K562 (cell line): Measurements from ENCODE around the gene SLC26A2. TPM values are rescaled to one million over a fixed set of nuclear protein-coding genes. Genes with fewer than 3 reads are reported as not detected.
A peak's percentile ranks its signal among the peaks of the same experiment; 100 is the strongest.

Source experiments
- ATAC-seq: fragments of 200-7000 bp; cut with Tn5 transposase; 3 replicates; pipeline ENCODE4 v1.9.1; 2020; ENCODE audit warnings: moderate library complexity
- BruUV-seq: library from RNA; stranded (reverse); fragments of 400-500 nt; replicated peaks from 2 replicates; lab custom pipeline; 2021; lab: Mats Ljungman, UMichigan
- CTCF ChIA-PET: fragments of 300-600 bp; formaldehyde crosslinking; extraction: SDS; loops from one replicate; lab custom pipeline; 2021; ENCODE audit warnings: low intra/inter-chr PET ratio; lab: Yijun Ruan, JAX
- POLR2A ChIA-PET: fragments of 300-600, 350-650 bp; sonication (Branson Sonifier 250); formaldehyde crosslinking; extraction: SDS; loops from one replicate; lab custom pipeline; 2021; ENCODE audit warnings: antibody characterized with exemption, inconsistent platforms; lab: Yijun Ruan, JAX
- DNase-seq, 4 experiments: peaks; one replicate each; pipeline versions ENCODE4 v3.0.0 to v3.0.0-alpha.2; 2011 to 2018; ENCODE audit warnings: low spot score in 3 of 4, mixed read lengths in 3 of 4; ENCODE audit errors: extremely low read depth in 1 of 4
- FAIRE-seq: peaks from 2 replicates; lab custom pipeline; 2011; peaks lifted over from hg19 to GRCh38; lab: Jason Lieb, UNC
- H2AFZ ChIP-seq: 2 replicates; pipeline ENCODE4 v1.6.0; 2011; ENCODE audit warnings: low read depth, low read length, control low read depth, inconsistent platforms
- H3K27ac ChIP-seq: fragments of 200-600 bp; 3 replicates; pipeline ENCODE4 v1.8.0; 2011; ENCODE audit warnings: low read depth, mild to moderate bottlenecking, control low read depth, inconsistent platforms, low read length, moderate library complexity, mixed read lengths; ENCODE audit errors: extremely low read depth
- H3K27me3 ChIP-seq, 2 experiments: fragments of 300-600 bp in 1 of 2; 2 replicates in 1 of 2; 3 replicates in 1 of 2; pipeline versions ENCODE4 v1.6.0 to v1.8.0; 2011; ENCODE audit warnings: inconsistent platforms in 2 of 2, low read length in 2 of 2, mild to moderate bottlenecking in 1 of 2, mixed read lengths in 1 of 2, moderate library complexity in 1 of 2; ENCODE audit not compliant: control insufficient read depth in 2 of 2, insufficient read depth in 2 of 2
- H3K36me3 ChIP-seq: fragments of 300-600 bp; 3 replicates; pipeline ENCODE4 v1.8.0; 2011; ENCODE audit warnings: mild to moderate bottlenecking, low read length, inconsistent platforms; ENCODE audit not compliant: control insufficient read depth, insufficient read depth
- H3K4me1 ChIP-seq, 2 experiments: fragments of 200-600 bp in 1 of 2; replicated peaks in 1 of 2; 2 replicates in 1 of 2; 3 replicates in 1 of 2; pipeline versions ENCODE4 v1.5.1 to v1.8.0; 2011; ENCODE audit warnings: inconsistent platforms in 2 of 2, low read length in 2 of 2, mild to moderate bottlenecking in 1 of 2, mixed read lengths in 1 of 2, moderate library complexity in 1 of 2; ENCODE audit not compliant: control insufficient read depth in 2 of 2, insufficient read depth in 2 of 2
- H3K4me2 ChIP-seq: 2 replicates; pipeline ENCODE4 v1.6.1; 2011; ENCODE audit warnings: low read length, control low read depth, inconsistent platforms, mixed read lengths; ENCODE audit not compliant: insufficient read depth
- H3K4me3 ChIP-seq: fragments of 200-600 bp; sonication (generic), shearing (Covaris generic); 2 replicates; pipeline ENCODE4 v1.5.1; 2016; ENCODE audit warnings: control low read depth, inconsistent platforms
- H3K79me2 ChIP-seq: fragments of 200-600 bp; 3 replicates; pipeline ENCODE4 v1.8.0; 2011; ENCODE audit warnings: low read length, inconsistent platforms; ENCODE audit not compliant: control insufficient read depth, insufficient read depth
- H3K9ac ChIP-seq, 2 experiments: 2 replicates each; pipeline versions ENCODE4 v1.6.0 to v1.6.1; 2011; ENCODE audit warnings: low read depth in 2 of 2, low read length in 2 of 2, control low read depth in 1 of 2, inconsistent platforms in 1 of 2, mild to moderate bottlenecking in 1 of 2, mixed read lengths in 1 of 2; ENCODE audit not compliant: insufficient read depth in 1 of 2
- H3K9me1 ChIP-seq: one replicate; pipeline ENCODE4 v1.6.0; 2011; ENCODE audit warnings: inconsistent platforms, mild to moderate bottlenecking, low read length, moderate library complexity; ENCODE audit not compliant: control insufficient read depth, insufficient read depth
- H3K9me3 ChIP-seq: replicated peaks from 2 replicates; pipeline ENCODE4 v1.5.1; 2011; ENCODE audit warnings: low read depth, low read length, inconsistent platforms; ENCODE audit not compliant: control insufficient read depth, insufficient read depth
- H4K20me1 ChIP-seq: replicated peaks from 2 replicates; pipeline ENCODE4 v1.6.1; 2011; ENCODE audit warnings: low read length, inconsistent platforms, mixed read lengths; ENCODE audit not compliant: control insufficient read depth, insufficient read depth
- ARID1B ChIP-seq: fragments of 450-650 bp; IDR thresholded peaks from 2 replicates; pipeline ENCODE4 v1.6.1; 2016; ENCODE audit warnings: antibody characterized with exemption, mild to moderate bottlenecking, inconsistent platforms
- ARNT ChIP-seq, 2 experiments: fragments of 450-650 bp; IDR thresholded peaks; 2 replicates each; pipeline ENCODE4 v1.6.1; 2016; ENCODE audit warnings: mild to moderate bottlenecking in 1 of 2
- BRF1 ChIP-seq: IDR thresholded peaks from 3 replicates; pipeline ENCODE4 v1.6.1; 2011; ENCODE audit warnings: borderline replicate concordance, mild to moderate bottlenecking; ENCODE audit not compliant: insufficient read length; ENCODE audit errors: extremely low read depth
- DDX20 ChIP-seq: fragments of 450-650 bp; IDR thresholded peaks from 2 replicates; pipeline ENCODE4 v1.6.1; 2016; ENCODE audit warnings: missing genetic modification characterization, low read depth, mild to moderate bottlenecking, missing compliant biosample characterization, moderate library complexity
- GTF2F1 ChIP-seq: IDR thresholded peaks from 2 replicates; pipeline ENCODE4 v1.6.1; 2011; ENCODE audit warnings: low read depth, low read length, improper control_type of control experiment
- HIVEP1 ChIP-seq: fragments of 250-450 bp; sonication (Bioruptor Pico); IDR thresholded peaks from 2 replicates; pipeline ENCODE4 v1.4.0; 2020; ENCODE audit warnings: mild to moderate bottlenecking
- KAT7 ChIP-seq: sonication (generic); formaldehyde crosslinking; IDR thresholded peaks from 2 replicates; pipeline ENCODE4 v1.8.0; 2022; ENCODE audit warnings: missing genetic modification reagents, mild to moderate bottlenecking, borderline replicate concordance
- NCOA1 ChIP-seq: fragments of 450-650 bp; IDR thresholded peaks from 2 replicates; pipeline ENCODE4 v1.6.1; 2016; ENCODE audit warnings: low read depth
- NR2C1 ChIP-seq, 2 experiments: fragments of 450-650 bp; IDR thresholded peaks; 2 replicates each; pipeline ENCODE4 v1.6.1; 2017; ENCODE audit warnings: mild to moderate bottlenecking in 2 of 2, antibody characterized with exemption in 1 of 2, inconsistent platforms in 1 of 2, missing compliant biosample characterization in 1 of 2, missing genetic modification characterization in 1 of 2
- PYGO2 ChIP-seq: fragments of 450-650 bp; IDR thresholded peaks from 2 replicates; pipeline ENCODE4 v1.6.1; 2016; ENCODE audit warnings: mild to moderate bottlenecking, missing genetic modification characterization, moderate library complexity, missing compliant biosample characterization
- SAFB ChIP-seq: fragments of 200-400 bp; formaldehyde crosslinking; IDR thresholded peaks from 2 replicates; pipeline ENCODE4 v1.6.1; 2017; ENCODE audit warnings: low read depth, low read length, borderline replicate concordance
- SMARCE1 ChIP-seq: fragments of 450-650 bp; IDR thresholded peaks from 2 replicates; pipeline ENCODE4 v1.7.1; 2016; ENCODE audit warnings: mild to moderate bottlenecking
- SP2 ChIP-seq: IDR thresholded peaks from 2 replicates; pipeline ENCODE4 v1.6.1; 2011; ENCODE audit warnings: mild to moderate bottlenecking, low read depth, low read length, moderate library complexity; ENCODE audit not compliant: poor library complexity, severe bottlenecking; ENCODE audit errors: extremely low read depth
- TAL1 ChIP-seq: fragments of 450-650 bp; IDR thresholded peaks from 2 replicates; pipeline ENCODE4 v1.6.1; 2016; ENCODE audit warnings: mild to moderate bottlenecking
- TCF3 ChIP-seq: sonication (generic); formaldehyde crosslinking; IDR thresholded peaks from 2 replicates; pipeline ENCODE4 v1.4.0; 2020; ENCODE audit warnings: mild to moderate bottlenecking, missing genetic modification reagents
- ZBED1 ChIP-seq: IDR thresholded peaks from 2 replicates; pipeline ENCODE4 v1.6.1; 2014
- ZBTB2 ChIP-seq: fragments of 450-650 bp; IDR thresholded peaks from 2 replicates; pipeline ENCODE4 v1.6.1; 2016; ENCODE audit warnings: antibody characterized with exemption
- ZBTB5 ChIP-seq: fragments of 450-650 bp; IDR thresholded peaks from 2 replicates; pipeline ENCODE4 v1.6.1; 2017; ENCODE audit warnings: antibody characterized with exemption
- ZNF408 ChIP-seq: fragments of 250-450 bp; sonication (Bioruptor Pico); IDR thresholded peaks from 2 replicates; pipeline ENCODE4 v1.4.0; 2020; ENCODE audit warnings: low read depth, mild to moderate bottlenecking, moderate library complexity
- ZNF778 ChIP-seq: fragments of 450-650 bp; formaldehyde crosslinking; IDR thresholded peaks from 2 replicates; pipeline ENCODE4 v1.4.0; 2020; ENCODE audit warnings: mild to moderate bottlenecking, moderate library complexity
- WGBS: fragments of 100-300 bp; shearing (Covaris generic); methylation state at CpG from one replicate; pipeline ENCODE4 v1.1.6; 2016; ENCODE audit warnings: low coverage, mixed read lengths; ENCODE audit not compliant: insufficient coverage; ENCODE audit errors: missing lambda C conversion rate; 5-methylcytosine and 5-hydroxymethylcytosine counted together
- in situ Hi-C: fragments of 300-500 bp; cut with MboI; formaldehyde crosslinking; loops from 4 replicates; pipeline ENCODE4 v1.15.0; 2018; ENCODE audit warnings: inconsistent platforms, mixed read lengths
- intact Hi-C: fragments of 100-400 bp; cut with micrococcal nuclease; formaldehyde crosslinking; loops from 2 replicates; pipeline ENCODE4 v1.14.2; 2022
- polyA plus RNA-seq, 8 experiments: library from polyadenylated mRNA; depleted of rRNA in 4 of 8; stranded (reverse) in 5 of 8; unstranded in 3 of 8; fragments of >200 nt; fragmentation: Nextera tagmentation in 2 of 8; fragmentation: Illumina TruSeq in 1 of 8; extraction: Ambion mirVana in 2 of 8; extraction: Trizol in 1 of 8; gene quantifications; 2 replicates each; pipeline versions ENCODE4 v1.2.1 to v1.2.3, GENCODE V29; 2011 to 2014; ENCODE audit warnings: inconsistent platforms in 1 of 8, missing spikeins in 1 of 8
- total RNA-seq, 7 experiments: library from RNA; depleted of rRNA in 6 of 7; stranded (reverse); fragments of >200 nt in 6 of 7; fragmentation: Illumina TruSeq in 2 of 7; extraction: Trizol in 2 of 7; gene quantifications; 2 replicates each; pipeline versions ENCODE4 v1.2.1 to v1.2.3, GENCODE V29; 2011 to 2021; ENCODE audit warnings: low replicate concordance in 1 of 7

The SLC26A2 gene
- total and polyA plus RNA-seq, 9 of the 15 experiments (the other 6 are each of a cell fraction or from before 2014, with no cell fraction given), result 1.1 to 6.3 (median 3.6) TPM

GRCh38 chr5:150026682-150027172 is 66.2 kb downstream of the SLC26A2 start:
- no peaks in the 10 kb centered on the region for H3K27me3 ChIP-seq
- no peaks in the 10 kb centered on the region for H3K9me3 ChIP-seq
- no peak overlapping the region for H2AFZ ChIP-seq
- H3K79me2 ChIP-seq, result no peaks in the 10 kb centered on the region; the same call in 2 of the 3 replicates
- in situ Hi-C loops, result no loop called here
- no peak overlapping the region for H3K4me3 ChIP-seq
- ATAC-seq (peak; percentile 97), DNase-seq (peak; percentile 72 to 93 (median 81)), FAIRE-seq (peak; percentile 99)
- no peaks in the 10 kb centered on the region for H4K20me1 ChIP-seq
- no TSS peak for BruUV-seq
- intact Hi-C loops, result loop anchor here (10.0 kb wide), 2 partner anchors 88 to 328 kb away; partner anchors contain the start of gene TCOF1
- H3K27ac ChIP-seq, result peak overlapping the region; percentile 66
- peak overlapping the region; percentile 28 to 64; a peak in 2 of 4 replicates for H3K9ac ChIP-seq
- CTCF ChIA-PET, result interaction anchor here (0.6 kb wide), 1 partner anchor 281 kb away, joined by 7 read pairs; no protein-coding TSS in a partner anchor
- H3K4me2 ChIP-seq, result peak overlapping the region; percentile 62
- POLR2A ChIA-PET, result interaction anchor here (0.6 to 1.9 kb wide), 12 partner anchors 9 to 192 kb away, joined by 3 to 12 read pairs (median 3); partner anchors contain the start of gene TIGD6
- H3K9me1 ChIP-seq, result no peaks in the 10 kb centered on the region
- H3K4me1 ChIP-seq, result peaks cover 15 to 23% of the 10 kb centered on the region in 2 experiments; a peak in 4 of 5 replicates
- peaks cover 94% of the 10 kb centered on the region for H3K36me3 ChIP-seq
- 20% methylated on average over 4 of the region's 4 CpGs for WGBS
- TF ChIP-seq TAL1 (peak; percentile 86), PYGO2 (tag) (no peak), ZBED1 (no peak), KAT7 (no peak), ZBTB5 (no peak), GTF2F1 (no peak), TCF3 (CRISPR knock-in tag) (peak; percentile 94), HIVEP1 (CRISPR knock-in tag) (no peak), SMARCE1 (peak; percentile 77; the same call in 1 of the 2 replicates), ZNF778 (CRISPR knock-in tag) (no peak), ARNT (IDR thresholded peaks at IDR 0.05) (peak; percentile 25 to 52; a peak in 2 of 4 replicates), NR2C1 (IDR thresholded peaks at IDR 0.05) (no peak), NR2C1 (tag; IDR thresholded peaks at IDR 0.05) (no peak), ZNF408 (no peak), SAFB (no peak), NCOA1 (peak; percentile 46; the same call in 1 of the 2 replicates), BRF1 (no peak), DDX20 (tag) (no peak), ZBTB2 (peak; percentile 71; the same call in 1 of the 2 replicates), ARID1B (peak; percentile 94), SP2 (no peak)
